Stimulated activated CD4-positive, alpha-beta T cell treated with anti-CD3 and anti-CD28 coated beads, Interleukin-12 subunit alpha, Interleukin-12 subunit beta, amount 100 ng/mL, for 4 hours (primary cell): ENCODE results near the gene NR1H4.
"Not testable (repeated sequence)": the region's sequence is repeated elsewhere in the genome, so short reads cannot be mapped to it uniquely, and the experiment has no call there.

Source experiments
- DNase-seq: peaks from one replicate; pipeline ENCODE4 v3.0.0-alpha.2; 2020

The NR1H4 gene

DNA sequence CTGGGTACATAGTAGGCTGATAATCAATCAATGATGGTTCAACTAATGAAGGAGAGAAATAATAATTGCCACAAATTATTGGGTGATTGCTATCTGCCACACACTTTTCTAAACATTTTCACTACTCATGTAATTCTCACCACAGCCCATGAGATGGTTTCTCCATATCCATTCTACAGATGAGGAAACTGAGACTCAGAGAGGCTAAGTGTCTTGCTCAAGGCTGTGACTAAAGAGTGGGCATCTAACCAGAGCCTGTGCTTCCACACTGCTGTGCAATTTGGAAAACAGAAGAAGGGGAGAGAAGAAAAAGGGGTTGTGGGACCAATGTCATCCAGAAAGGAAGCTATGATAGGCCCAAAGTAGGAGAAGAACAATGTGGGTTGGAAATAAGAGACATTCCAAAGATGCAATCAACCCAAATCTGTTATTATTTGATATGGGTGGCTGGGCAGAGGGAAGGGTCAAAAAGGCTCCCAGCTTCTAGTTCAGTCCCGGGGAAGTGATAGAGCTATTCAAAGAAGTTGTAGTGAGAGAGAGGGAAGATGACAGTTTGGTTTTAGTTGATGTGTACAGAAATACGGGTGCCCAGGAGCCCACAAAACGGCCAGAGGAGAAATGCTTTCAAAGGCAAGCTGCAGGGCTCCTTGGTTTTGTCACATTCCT, 483 bp upstream of the NR1H4 start:
- DNase-seq: no peak

DNA sequence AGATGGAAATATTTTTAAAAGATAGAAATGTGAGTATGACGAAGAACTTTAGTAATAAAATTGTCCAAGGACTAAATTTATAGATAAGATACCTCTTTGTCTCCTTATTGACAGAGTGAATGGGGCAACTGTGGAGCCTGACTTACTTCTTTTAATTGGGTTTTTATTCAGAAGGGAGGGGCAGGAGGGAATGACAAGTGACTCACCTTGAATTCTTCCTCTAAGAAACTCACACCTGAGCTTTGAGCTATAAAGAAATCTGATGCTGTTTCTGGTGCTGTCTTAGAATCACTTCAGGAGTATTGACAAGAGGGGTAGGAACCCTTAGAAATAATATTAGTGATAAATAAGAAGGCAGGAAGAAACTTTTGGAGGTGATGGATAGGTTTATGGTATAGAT, 951 bp downstream of the NR1H4 start:
- DNase-seq: no peak

DNA sequence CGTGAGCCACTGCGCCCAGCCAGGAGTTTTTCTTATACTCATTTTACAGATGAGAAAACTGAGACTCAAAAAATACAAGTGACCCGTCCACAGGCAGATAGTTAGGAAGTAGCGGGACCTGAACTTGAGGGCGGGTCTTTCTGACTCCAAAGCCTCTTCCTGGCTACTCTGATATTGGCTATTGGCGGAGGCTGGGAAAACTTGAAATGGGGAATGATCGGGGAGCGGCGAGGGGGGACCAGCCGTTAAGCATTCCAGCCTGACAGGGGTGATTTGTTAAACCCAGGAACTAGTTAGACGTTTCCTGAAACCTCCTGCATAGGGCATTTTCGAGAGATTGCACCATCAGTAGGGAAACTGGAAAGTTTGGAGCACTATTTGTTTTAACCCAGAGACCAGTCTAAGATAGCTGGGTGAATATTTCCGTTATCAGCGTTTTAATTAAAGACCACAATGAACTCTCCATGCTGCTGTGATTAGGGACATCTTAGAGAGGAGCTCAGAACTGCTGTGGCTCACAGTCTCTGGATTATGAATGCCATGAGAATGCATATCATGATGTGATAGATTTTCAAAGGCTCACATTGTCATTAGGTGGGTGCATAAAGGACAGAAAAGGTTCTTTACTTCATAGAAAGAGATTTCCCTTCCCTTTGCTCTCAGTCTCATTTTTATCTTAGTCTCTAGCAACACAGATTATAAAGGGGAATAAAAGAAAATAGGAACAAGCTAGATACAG, 2.5 kb downstream of the NR1H4 start:
- DNase-seq: no peak

DNA sequence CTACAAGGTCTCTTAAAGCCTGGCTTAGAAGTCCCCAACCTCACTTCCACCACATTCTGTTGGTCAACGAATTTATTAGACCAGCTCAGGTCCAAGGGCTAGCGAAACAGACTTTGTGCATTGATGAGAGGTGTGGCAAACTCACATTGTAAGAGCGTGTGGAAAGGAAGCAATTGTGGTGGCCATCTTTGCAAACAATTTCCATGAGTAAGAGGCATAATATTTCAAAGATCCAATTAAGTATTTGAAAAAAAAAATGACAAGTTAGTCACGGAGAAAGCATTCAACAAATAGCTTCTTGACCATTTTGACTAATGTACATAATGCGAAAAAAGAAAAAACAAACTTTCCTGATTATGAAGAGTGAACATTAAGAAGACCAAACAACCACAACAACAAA, 7.4 kb downstream of the NR1H4 start:
- DNase-seq: no peak

DNA sequence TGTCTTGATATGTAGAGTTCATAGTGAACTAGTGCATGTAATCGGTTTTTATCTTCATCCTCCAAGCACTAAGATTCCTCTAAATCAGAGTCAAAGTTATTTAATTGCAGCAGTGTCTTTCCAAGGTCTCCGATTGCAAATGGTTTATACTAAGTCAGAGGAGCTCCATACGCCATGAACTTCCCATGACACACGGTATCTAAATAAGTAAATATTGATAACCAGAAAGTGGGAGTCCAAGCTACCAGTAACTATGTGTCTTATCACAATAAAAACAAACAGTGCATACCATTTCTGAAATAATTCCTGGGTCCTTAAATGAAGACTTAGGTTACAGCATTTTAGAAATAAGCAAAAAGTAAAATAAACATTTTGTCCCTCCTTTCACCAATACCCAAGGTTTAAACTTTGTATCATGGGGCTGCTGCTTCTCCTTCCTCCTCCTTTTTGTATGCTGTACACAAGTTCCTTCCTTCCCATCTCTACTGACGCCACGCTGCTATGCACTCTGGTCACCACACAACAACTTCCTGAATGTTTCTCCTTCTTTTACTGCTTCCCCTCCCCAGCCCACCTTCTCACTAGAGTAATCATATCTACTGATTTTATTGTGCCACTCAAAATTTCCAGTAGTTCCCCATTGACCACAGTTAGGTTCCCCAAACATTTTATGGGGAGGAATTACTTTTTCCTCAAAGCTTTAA, 10.7 kb downstream of the NR1H4 start:
- no peak for DNase-seq

DNA sequence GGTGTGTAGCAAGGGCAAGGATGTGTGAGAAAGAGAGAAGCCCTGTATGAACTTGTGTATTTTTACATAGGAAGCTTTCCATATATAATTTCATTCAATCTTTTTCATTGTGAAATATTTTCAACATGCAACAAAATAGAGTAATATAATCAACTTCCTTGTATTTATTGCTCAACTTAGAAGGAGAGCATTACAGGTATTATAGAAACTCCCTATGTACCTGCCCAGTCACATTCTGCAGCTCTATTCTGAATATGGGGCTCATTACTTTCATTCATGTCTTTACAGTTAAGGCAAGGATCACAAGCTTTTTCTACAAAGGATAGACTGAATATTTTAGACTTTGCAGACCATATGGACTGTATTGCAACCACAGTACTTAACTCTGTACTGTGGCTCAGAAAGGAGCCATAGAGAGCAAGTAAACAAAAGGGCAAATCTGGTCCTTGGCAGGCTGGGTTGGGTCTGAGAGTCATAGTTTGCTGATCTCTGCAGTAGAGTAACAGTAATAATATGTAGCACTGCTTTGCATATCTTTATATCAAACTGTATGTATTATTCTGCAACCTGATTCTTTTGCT, 11.3 kb downstream of the NR1H4 start:
- DNase-seq: no peak

DNA sequence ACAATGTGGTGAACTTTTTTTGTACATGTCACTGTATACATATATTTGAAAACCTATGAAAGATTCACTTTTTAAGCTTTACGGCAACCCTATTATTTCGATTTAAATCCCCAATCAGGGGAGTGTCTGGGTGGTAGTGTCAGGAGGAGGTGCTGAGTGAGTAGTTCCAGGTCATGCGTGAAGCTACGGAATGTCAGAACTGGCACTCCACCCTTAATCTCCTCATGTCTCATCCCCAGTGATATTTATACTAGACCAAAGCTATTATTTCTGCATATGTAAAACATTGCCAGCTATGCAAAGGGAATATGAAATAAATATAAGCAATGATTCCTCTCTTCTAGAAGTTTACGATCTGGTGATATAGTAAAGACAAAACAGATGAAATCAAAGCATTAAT, 12.3 kb downstream of the NR1H4 start:
- DNase-seq: no peak

DNA sequence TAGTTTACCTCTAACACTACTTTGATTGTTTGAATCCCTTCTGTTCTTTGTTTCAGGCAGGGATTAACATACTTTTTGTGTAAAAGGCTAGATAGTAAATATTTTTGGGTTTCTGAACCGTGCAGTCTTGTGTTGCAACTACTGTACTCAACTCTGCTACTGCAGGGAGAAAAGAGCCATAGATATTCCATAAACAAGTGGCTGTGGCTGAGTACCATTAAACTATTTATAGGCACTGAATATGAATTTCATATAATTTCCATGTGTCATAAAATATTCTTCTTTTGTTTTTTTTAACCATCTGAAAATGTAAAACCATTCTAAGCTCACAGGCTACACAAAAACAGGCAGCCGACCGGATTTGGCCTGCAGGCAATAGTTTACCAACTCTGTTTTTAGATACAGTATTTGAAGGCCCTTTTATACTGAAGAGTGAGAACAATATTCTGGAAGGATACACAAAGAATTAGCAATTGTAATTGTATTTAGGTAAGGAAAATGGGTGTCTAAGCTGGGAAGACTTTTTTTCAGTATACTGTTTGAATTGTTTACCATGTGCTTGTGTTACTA, 15.7 kb downstream of the NR1H4 start:
- no peak for DNase-seq

DNA sequence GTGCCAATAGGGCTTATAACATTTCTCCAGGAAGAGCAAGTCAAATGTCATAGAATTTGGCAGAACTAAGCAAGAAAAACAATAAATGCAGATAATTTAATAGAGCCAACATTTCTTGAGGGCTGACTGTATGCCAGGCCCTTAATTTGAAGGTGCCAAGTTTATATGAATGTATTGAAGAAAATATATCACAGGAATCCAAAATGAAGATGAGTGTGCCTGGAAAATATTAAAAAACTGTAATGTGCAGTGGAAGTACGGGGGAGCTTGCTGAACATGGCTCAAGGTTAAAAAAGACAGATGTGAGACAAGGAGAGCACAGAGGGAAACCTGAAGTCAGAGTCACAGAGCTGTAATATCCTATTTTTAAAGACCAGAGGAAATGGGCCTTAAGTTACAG, 16.4 kb downstream of the NR1H4 start:
- DNase-seq: no peak

DNA sequence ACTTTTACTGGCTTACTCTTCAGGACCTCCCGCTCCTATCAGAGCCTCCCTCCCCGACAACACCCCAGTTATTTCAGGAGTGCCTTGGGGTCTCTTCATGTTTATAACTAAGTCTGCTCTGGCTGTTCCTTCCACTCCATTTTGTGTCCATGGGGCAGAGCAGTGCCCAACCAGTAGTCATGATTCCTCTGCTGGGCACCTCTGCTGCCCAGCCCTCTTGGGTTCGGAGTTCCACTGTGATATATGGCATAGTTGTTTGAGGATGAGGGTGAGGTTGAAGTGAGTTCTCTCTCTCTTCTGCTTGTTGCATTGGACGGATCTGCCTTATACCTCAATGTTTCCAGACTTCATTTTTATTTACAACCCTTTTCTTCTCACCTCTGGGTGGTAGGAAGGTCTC, 17.4 kb downstream of the NR1H4 start:
- no peak for DNase-seq

DNA sequence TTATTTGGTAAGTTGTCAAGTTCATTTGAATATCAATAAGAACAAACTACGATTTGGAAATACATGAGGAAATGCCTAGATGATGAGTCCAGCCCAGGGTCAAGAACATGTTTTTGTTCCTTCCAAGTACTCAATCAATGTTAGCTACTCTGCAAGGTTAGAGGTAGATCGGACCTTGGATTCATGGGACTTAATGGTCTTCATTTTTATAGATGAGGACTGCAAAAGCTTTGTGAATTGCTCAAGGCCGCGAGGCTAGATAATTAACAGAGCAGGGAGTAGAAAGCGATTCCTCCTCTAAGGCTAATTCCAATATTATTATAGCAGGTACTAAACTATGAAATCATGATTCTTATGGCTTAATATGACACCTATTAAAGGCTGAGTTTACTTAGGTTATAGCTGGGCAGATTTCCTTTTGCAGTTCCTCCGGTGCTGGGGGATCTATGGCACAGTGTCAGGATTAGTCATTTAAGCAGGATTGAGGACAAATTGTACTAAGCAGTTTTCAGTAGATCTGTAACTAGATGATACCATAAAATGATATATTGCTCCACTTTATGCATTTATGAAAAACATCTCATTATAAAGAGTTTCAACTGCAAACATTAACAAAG, 19.8 kb downstream of the NR1H4 start:
- no peak for DNase-seq

DNA sequence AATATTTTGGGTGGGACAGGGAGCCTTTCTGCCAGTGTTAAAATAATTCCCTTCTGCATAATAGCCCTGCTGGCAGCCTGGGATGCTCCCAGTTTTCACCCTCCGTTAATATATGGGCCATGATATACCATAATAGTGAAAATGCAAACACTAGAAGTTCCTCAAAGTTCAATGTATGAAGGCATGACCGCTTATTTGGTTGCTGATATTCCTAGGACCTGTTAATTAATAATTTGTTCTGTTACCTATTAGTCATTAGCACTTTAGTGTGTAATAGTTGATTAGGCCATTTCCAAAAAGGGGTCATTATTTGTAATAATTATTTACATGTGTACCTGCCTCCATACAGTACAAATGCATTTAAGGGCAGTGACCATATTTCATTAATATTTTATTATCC, 20.4 kb downstream of the NR1H4 start:
- DNase-seq: no peak

DNA sequence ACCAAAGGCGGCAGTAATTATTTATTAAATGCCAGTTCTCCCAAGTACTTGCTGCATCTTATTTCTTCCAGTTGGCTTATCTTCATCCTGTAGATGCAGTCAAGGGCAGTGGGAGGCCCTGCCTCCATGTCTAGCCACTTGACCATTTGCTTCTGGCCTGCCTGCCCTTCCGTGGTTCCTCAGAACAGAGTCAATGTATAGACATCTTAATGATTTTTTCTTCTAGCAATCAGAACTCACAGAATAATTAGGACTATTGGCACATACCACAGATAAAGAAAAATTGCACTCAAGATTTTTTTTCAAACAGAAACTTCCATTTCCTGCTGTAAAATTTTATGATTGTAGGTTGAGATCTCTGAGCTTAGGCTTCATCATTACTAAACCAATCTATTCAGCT, 20.9 kb downstream of the NR1H4 start:
- no peak for DNase-seq

DNA sequence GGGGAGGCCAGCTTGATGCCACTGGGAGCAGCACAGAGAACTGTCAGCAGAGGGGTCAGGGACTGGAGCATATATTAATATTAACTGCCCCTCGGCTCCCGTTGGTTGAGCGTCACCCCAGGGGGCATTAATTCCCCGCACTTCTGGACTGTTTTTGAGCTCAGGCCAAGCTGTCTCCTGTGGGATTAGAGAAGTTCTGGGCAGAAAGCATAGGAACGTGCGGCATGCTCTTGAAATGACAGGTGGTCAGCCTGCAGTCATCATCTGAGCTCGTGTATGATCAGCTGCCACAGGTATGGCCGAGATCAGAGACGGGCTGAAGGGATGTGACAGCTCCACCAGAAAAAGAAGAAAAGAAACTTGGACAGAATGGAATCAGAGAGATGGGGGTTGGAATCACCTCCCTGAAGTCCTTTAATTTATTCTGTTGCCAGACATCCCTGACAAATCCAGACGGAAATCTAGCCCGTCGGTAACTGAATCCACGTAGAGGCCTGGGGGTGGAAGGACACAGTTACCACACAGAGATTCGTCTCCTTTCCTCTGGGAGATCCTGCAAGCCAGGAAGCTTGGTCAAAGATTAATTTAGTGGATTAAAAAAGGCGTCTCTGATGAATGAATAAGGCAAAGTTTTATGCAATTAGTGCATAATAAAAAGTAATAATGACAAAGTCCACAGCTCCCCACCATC, 23.6 kb downstream of the NR1H4 start:
- DNase-seq: no peak

DNA sequence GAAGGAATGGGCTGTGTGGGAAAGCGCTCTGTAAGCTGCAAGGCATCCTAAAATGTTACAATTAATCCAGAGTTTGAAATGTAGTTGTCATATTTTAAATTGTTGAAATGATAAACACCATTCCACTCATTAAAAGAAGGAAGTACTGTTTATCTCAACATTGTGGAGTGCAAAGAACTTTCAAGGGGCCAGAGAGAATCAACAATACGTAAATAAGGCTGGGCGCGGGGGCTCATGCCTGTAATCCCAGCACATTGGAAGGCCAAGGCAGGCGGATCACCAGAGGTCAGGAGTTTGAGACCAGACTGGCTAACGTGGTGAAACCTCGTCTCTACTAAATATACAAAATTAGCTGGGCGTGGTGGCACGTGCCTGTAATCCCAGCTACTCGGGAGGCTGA, 24.5 kb downstream of the NR1H4 start:
- no peak for DNase-seq

DNA sequence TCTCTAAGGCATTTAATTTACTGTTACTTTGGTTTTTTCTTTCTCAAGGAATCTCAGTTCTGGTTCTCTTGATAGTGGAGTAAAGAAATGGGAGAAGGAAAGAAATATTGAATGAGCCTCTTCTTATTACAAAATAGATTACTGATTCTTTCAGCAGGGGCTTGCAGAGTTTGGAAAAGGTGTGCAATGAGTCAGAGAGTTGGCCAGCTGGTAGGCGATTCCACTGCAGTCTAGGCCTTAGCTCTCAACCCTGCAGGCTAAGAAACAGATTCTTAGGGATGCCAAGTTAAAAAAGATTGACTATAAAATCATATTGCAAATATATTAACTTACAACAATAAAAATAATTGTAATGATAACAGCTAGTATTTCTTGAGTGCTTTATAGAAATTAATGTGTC, 25.8 kb downstream of the NR1H4 start:
- no peak for DNase-seq

DNA sequence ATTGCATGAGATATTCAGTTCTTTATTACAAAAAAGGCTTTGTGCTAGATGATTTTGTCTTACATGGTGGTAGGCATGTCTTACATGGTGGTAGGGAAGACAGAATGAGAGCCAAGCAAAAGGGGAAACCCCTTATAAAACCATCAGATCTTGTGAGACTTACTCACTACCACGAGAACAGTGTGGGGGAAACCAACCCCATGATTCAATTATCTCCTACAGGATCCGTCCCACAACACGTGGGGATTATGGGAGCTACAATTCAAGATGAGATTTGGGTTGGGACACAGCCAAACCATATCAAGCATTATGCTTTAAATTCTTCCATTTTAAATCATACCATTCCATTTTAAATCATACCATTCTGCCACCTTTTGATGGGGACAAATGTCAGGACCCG, 29.1 kb downstream of the NR1H4 start:
- DNase-seq: not testable (repeated sequence)

DNA sequence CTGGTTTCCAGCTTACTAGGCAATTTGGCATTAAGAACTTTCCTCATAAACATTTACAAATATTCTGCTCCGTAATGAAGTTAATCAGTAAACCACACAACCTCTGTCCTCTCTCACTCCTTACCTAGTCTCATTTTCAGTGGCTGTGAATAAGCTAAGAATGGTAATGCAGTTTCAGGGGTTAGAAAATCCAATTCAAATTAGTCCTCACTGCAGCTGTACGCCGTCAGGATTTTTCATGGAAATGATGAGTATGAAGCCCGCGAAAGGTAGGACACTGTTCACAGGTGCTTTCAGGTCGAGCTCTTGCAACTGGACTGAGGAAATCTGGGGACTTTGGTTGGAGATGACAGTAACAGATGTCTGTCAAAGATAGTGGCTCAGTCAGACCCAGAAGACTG, 29.6 kb downstream of the NR1H4 start:
- DNase-seq: no peak

DNA sequence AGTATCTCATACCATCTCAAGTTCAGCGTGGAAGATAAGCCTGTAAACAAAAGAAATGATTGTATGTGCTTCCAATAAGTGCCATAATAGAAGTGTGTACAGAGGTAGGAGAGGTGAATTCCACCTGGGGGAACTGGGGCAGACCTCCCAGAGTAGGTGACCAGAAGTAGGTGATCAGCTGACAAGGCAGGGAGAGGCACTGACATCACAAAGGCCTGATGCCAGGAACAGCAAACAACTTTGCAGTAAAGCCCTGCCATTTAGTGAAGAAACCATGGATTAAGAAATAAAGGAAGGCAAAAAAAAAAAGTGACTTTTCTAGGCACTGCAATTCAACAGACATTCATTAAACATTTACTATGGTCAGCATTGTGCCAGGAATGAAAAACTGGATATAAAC, 31.1 kb downstream of the NR1H4 start:
- no peak for DNase-seq

DNA sequence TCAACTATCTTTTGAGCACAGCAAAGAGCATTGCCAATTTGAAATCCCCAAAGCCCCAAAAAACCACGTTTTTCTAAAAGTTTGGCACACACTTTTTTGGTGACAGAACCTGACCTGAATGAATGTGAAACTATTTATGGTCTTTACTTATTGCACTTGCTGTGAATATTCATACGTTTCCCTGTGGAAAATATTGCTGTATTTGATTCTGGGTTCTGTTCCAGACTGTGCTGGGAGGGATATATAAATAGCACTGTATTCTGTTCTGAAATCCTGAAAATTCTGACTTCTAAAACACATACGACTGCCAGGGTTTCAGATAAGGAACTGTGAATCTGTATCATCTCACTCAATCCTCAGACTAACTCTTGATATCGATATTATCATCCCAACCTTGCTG, 35.1 kb downstream of the NR1H4 start:
- DNase-seq: no peak

DNA sequence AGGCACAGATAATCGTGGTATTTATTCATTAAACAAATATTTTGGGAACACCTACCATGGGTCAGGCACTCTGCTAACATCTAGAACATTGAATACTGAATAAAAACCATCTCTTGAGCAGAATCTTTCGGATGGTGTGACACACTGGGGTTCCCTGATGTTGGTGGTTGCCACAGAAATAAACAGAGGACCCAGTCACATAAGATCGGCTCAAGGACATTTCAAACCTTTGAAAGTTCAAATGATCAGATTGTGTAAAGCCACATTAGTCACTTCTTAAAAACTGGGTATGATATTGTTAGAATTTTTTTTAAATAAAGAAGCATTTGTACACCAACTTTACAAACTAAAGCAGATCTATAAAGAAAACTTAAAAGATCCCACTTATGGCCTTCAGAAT, 39.0 kb downstream of the NR1H4 start:
- no peak for DNase-seq

DNA sequence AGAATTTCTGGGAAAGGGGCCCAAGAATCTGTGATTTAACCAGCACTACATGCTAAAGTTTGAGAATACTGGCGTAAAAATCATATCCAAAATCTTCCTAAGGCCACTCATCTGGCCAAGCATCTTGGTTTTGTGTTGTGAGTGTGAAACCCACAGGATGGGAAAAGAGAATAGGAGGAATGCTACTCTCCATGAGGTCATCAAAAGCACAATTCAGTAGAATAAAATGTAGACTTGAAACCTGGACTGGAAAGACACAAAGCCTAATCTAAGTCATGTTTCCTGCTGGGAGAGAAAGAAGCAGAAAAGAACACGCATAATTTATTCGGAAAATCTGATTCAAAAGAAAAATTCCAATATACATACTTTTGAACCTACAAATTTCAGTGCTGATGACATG, 42.3 kb downstream of the NR1H4 start:
- no peak for DNase-seq

DNA sequence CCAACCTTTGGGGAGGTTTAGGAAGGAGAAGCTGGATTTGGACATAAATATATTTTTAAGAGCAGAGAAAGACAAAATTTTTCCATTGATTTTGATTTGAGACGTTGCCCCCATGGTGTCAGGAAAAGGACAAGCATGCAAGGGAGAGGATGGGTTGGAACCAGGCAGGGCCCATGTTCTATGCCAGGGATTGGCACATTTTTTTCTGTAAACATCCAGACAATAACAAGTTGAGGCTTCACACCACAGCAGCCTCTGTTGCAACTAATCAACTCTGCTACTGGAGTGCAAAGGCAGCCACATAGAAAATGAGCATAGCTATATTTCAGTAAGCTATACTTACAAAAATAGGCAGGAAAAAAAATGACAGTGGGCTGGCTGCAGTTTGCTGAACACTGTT, 44.7 kb downstream of the NR1H4 start:
- DNase-seq: no peak
